GM18858 (cell line): Measurements from ENCODE around the gene TLN1.

Experiments
- ATAC-seq: cut with Tn5 transposase; IDR thresholded peaks from one replicate; pipeline ENCODE4 v1.9.1; 2021; ENCODE audit not compliant: unreplicated experiment

TLN1 gene

DNA sequence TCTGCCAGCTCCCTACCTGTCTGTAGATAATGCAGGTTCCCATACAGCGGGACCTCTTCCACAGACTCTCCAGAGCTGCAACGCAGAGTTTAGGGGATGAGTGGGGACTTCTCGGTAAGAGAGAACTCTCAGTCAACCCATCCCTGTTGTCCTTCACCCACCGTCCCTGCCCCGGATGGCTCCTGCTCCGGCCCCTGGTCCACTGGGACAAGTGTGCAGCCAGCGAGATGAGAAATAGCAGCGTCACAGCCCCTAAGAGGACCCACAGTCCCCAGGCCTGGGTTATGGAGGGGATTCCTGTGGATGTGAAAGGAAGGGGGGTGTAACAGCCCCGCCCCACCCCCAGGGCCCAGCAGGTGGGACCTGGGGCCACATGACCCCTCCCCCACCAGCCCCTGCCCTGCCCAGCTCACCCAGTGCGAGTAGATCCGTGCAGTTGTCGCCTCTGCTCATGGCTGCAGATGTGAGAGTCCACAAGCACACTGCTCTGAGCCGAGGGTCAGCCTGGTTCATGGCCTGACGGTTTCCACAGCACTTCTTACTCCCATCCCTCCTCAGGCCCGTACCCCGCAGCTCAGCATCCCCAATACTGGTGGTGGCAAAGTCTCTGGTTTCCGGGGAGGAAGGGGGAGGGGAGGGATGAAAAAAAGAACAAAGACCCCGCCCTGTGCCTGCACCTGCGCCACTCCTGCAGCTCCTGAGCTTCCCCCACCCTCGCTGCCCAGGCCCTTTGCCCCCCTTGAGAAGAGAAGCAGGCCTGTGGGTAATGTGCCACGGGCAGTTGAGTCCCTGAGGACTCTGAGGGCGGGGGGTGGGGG, 81.4 kb downstream of the TLN1 start, which contains the start of gene SIT1:
SIT1 (minus strand) TSS at position 591 of the 818 bp plus-strand sequence; CDS start at position 513, 78 bp downstream.
- no peak for ATAC-seq

GRCh38 chr9:35649431-35650340, 82.3 kb downstream of the TLN1 start:
- ATAC-seq, result no peak
